Parathyroid adenoma (tissue), 2 donors: ENCODE results near the gene PLCXD1.

ENCODE experiments used
- H2AFZ ChIP-seq: fragments of 300-600 bp; sonication (generic); one replicate; pipeline ENCODE4 v1.7.0; 2017; ENCODE audit warnings: antibody characterized with exemption, mild to moderate bottlenecking
- H3K27ac ChIP-seq: fragments of 300-600 bp; sonication (generic); one replicate; pipeline ENCODE4 v1.7.0; 2017
- H3K27me3 ChIP-seq: fragments of 300-600 bp; sonication (generic); one replicate; pipeline ENCODE4 v1.7.0; 2017; ENCODE audit warnings: low read length; ENCODE audit not compliant: control insufficient read depth, insufficient read depth
- H3K36me3 ChIP-seq: fragments of 300-600 bp; sonication (generic); one replicate; pipeline ENCODE4 v1.7.0; 2017; ENCODE audit warnings: low read length; ENCODE audit not compliant: control insufficient read depth, insufficient read depth
- H3K4me1 ChIP-seq: fragments of 300-600 bp; sonication (generic); one replicate; pipeline ENCODE4 v1.7.0; 2017; ENCODE audit warnings: control low read depth
- H3K4me2 ChIP-seq: fragments of 300-600 bp; sonication (generic); one replicate; pipeline ENCODE4 v1.7.0; 2017; ENCODE audit warnings: low read length
- H3K4me3 ChIP-seq: fragments of 300-600 bp; sonication (generic); one replicate; pipeline ENCODE4 v1.7.0; 2017; ENCODE audit warnings: low read depth, low read length
- H3K79me2 ChIP-seq: fragments of 300-600 bp; sonication (generic); one replicate; pipeline ENCODE4 v1.7.0; 2017; ENCODE audit warnings: control low read depth
- H3K9ac ChIP-seq: fragments of 300-600 bp; sonication (generic); one replicate; pipeline ENCODE4 v1.7.0; 2017; ENCODE audit warnings: mild to moderate bottlenecking
- H3K9me3 ChIP-seq: fragments of 300-600 bp; sonication (generic); one replicate; pipeline ENCODE4 v1.7.0; 2017; ENCODE audit warnings: low read length; ENCODE audit not compliant: control insufficient read depth
- CTCF ChIP-seq: fragments of 300-600 bp; sonication (generic); IDR thresholded peaks from one replicate; pipeline ENCODE4 v1.7.0; 2017; ENCODE audit warnings: antibody characterized with exemption, mild to moderate bottlenecking
- donor health status: primary hyperparathyroidism.

Gene PLCXD1

DNA sequence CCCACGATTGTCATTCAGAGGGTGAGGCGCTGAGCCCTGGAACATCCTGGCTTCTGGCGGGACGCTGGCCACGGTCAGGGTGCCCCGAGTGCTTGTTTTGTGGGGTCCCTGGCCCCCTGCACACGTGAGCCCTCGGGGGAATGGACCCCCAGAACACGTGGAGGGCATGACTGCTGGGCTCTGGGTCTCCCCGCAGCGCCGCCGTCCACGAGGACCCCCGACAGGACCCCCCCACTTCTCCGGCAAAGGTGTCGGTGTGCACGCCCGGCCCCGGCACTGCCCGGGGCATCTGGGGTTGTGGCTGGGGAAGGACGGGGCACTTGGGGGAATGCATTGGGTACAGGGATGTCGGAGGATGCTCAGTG lies 51.3 kb downstream of the PLCXD1 start:
- no peak overlapping the region for H3K4me2 ChIP-seq
- TF ChIP-seq CTCF: no peak
- no peaks in the 10 kb centered on the region for H3K36me3 ChIP-seq

GRCh38 chrX:332916-333610 lies 51.9 kb downstream of the PLCXD1 start:
- H3K9ac ChIP-seq: no peak overlapping the region
- H3K27me3 ChIP-seq: no peaks in the 10 kb centered on the region
- H3K79me2 ChIP-seq: no peaks in the 10 kb centered on the region
- H3K36me3 ChIP-seq: no peaks in the 10 kb centered on the region
- no peak overlapping the region for H3K27ac ChIP-seq
- no peak overlapping the region for H3K4me3 ChIP-seq
- no peaks in the 10 kb centered on the region for H3K9me3 ChIP-seq
- no peak overlapping the region for H3K4me2 ChIP-seq
- H3K4me1 ChIP-seq: no peaks in the 10 kb centered on the region
- no peak for TF ChIP-seq CTCF
- no peak overlapping the region for H2AFZ ChIP-seq

More for the DNA sequence above, 51.3 kb downstream of the PLCXD1 start:
- Histone ChIP-seq H3K79me2 (no peaks in the 10 kb centered on the region), H3K27me3 (no peaks in the 10 kb centered on the region), H3K27ac (no peak overlapping the region), H2AFZ (no peak overlapping the region), H3K9ac (no peak overlapping the region), H3K9me3 (no peaks in the 10 kb centered on the region), H3K4me3 (no peak overlapping the region), H3K4me1 (no peaks in the 10 kb centered on the region)

- no peak for TF ChIP-seq CTCF
- Histone ChIP-seq H3K9me3 (no peaks in the 10 kb centered on the region), H3K4me1 (no peaks in the 10 kb centered on the region), H3K27me3 (no peaks in the 10 kb centered on the region), H3K27ac (no peak overlapping the region), H3K79me2 (no peaks in the 10 kb centered on the region), H2AFZ (no peak overlapping the region), H3K4me2 (no peak overlapping the region), H3K36me3 (no peaks in the 10 kb centered on the region), H3K9ac (no peak overlapping the region), H3K4me3 (no peak overlapping the region)
Observed at GRCh38 chrX:333611-334311, 52.6 kb downstream of the PLCXD1 start.

DNA sequence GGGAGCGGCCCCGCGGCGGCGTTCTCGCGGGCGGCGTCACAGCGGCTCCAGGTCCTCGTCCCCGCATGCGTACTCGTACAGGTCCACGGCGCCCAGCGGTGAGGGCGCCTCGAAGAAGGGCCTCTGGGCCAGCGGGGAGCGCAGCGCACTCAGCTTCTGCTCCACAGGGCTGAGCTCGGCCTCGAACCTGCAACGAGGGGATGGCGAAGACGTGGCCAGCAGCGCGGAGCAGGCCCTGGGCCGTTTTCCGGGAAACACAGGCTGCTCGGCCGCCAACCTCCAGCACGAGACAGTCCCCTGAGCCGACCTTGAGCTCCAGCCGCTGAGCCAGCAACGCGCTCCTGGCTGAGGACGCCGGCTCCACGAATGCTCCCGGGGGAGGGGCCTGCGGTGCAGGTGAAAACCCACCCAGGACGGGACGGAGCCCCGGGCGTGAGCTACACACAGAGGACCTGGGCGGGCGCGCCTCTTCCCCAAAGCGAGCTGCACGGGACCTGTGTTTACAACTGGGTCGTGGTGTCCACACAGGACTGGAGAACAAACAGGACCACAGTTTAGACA lies 53.2 kb downstream of the PLCXD1 start:
- Histone ChIP-seq H3K9me3 (no peaks in the 10 kb centered on the region), H3K27me3 (no peaks in the 10 kb centered on the region), H3K9ac (no peak overlapping the region), H3K4me2 (no peak overlapping the region), H3K36me3 (no peaks in the 10 kb centered on the region), H3K4me1 (no peaks in the 10 kb centered on the region), H2AFZ (no peak overlapping the region), H3K27ac (no peak overlapping the region), H3K79me2 (no peaks in the 10 kb centered on the region), H3K4me3 (no peak overlapping the region)
- no peak for TF ChIP-seq CTCF
